Caco-2 (cell line): ENCODE measurements around the gene PITX1. TPM values are rescaled to one million over a fixed set of nuclear protein-coding genes. Genes with fewer than 3 reads are reported as not detected.

ENCODE experiments used
- BruUV-seq: library from RNA; stranded (reverse); fragments of 400-500 nt; replicated peaks from 2 replicates; lab custom pipeline; 2021; lab: Mats Ljungman, UMichigan
- CTCF ChIA-PET: fragments of 300-600 bp; sonication (Branson Sonifier 250); formaldehyde crosslinking; loops from one replicate; lab custom pipeline; 2022; ENCODE audit warnings: antibody characterized with exemption; lab: Charles Lee
- POLR2A ChIA-PET: fragments of 300-600 bp; sonication (Branson Sonifier 250); formaldehyde crosslinking; loops from one replicate; lab custom pipeline; 2022; ENCODE audit warnings: antibody characterized with exemption; lab: Charles Lee
- DNase-seq, 2 experiments: peaks; one replicate each; pipeline versions ENCODE4 v3.0.0 to v3.0.0-alpha.2; 2020 to 2022
- H3K27me3 ChIP-seq: replicated peaks from 2 replicates; pipeline ENCODE4 v1.6.0; 2011; ENCODE audit warnings: low read length; ENCODE audit not compliant: control insufficient read depth, insufficient read depth
- H3K36me3 ChIP-seq: 2 replicates; pipeline ENCODE4 v1.5.1; 2011; ENCODE audit warnings: low read length; ENCODE audit not compliant: control insufficient read depth, insufficient read depth
- H3K4me1 ChIP-seq: fragments of 250-450 bp; sonication (Bioruptor Pico); 2 replicates; pipeline ENCODE4 v1.5.1; 2020; ENCODE audit warnings: mild to moderate bottlenecking
- H3K4me3 ChIP-seq: 2 replicates; pipeline ENCODE4 v1.5.1; 2011; ENCODE audit warnings: low read depth, mild to moderate bottlenecking, control low read depth, low read length
- H3K9me3 ChIP-seq: fragments of 250-450 bp; sonication (Bioruptor Pico); 2 replicates; pipeline ENCODE4 v1.5.1; 2020; ENCODE audit warnings: mild to moderate bottlenecking, moderate library complexity
- H3K27ac Mint-ChIP-seq: one replicate; pipeline ENCODE4 v1.8.0; 2022; ENCODE audit warnings: mixed read lengths; ENCODE audit not compliant: unreplicated experiment
- H3K27me3 Mint-ChIP-seq: one replicate; pipeline ENCODE4 v1.8.0; 2022; ENCODE audit warnings: mixed read lengths; ENCODE audit not compliant: insufficient read depth, unreplicated experiment
- H3K36me3 Mint-ChIP-seq: one replicate; pipeline ENCODE4 v1.8.0; 2022; ENCODE audit warnings: mild to moderate bottlenecking, mixed read lengths; ENCODE audit not compliant: insufficient read depth, unreplicated experiment
- H3K4me1 Mint-ChIP-seq: one replicate; pipeline ENCODE4 v1.8.0; 2022; ENCODE audit warnings: low read depth, mixed read lengths; ENCODE audit not compliant: unreplicated experiment
- H3K4me3 Mint-ChIP-seq: one replicate; pipeline ENCODE4 v1.8.0; 2022; ENCODE audit warnings: mild to moderate bottlenecking, moderate library complexity, mixed read lengths; ENCODE audit not compliant: unreplicated experiment
- H3K9me3 Mint-ChIP-seq: one replicate; pipeline ENCODE4 v1.8.0; 2022; ENCODE audit warnings: mixed read lengths; ENCODE audit not compliant: unreplicated experiment
- CTCF ChIP-seq, 2 experiments: fragments of 200-600 bp in 1 of 2; IDR thresholded peaks; 1 replicate in 1 of 2; 2 replicates in 1 of 2; pipeline versions ENCODE4 v1.5.1 to v1.8.0; 2011 to 2022; ENCODE audit warnings: antibody characterized with exemption in 1 of 2, control low read depth in 1 of 2, inconsistent platforms in 1 of 2, low read depth in 1 of 2, low read length in 1 of 2, mild to moderate bottlenecking in 1 of 2, moderate library complexity in 1 of 2; ENCODE audit not compliant: insufficient read depth in 1 of 2, severe bottlenecking in 1 of 2, unreplicated experiment in 1 of 2
- intact Hi-C: fragments of 100-400 bp; cut with micrococcal nuclease; formaldehyde crosslinking; loops from one replicate; pipeline ENCODE4 v1.10.0; 2022; ENCODE audit not compliant: unreplicated experiment
- total RNA-seq: library from RNA; stranded (reverse); gene quantifications from 2 replicates; pipeline ENCODE4 v1.2.3, GENCODE V29; 2022

The PITX1 gene
- total RNA-seq, 1 experiment from 2014 or later: 117 TPM

DNA sequence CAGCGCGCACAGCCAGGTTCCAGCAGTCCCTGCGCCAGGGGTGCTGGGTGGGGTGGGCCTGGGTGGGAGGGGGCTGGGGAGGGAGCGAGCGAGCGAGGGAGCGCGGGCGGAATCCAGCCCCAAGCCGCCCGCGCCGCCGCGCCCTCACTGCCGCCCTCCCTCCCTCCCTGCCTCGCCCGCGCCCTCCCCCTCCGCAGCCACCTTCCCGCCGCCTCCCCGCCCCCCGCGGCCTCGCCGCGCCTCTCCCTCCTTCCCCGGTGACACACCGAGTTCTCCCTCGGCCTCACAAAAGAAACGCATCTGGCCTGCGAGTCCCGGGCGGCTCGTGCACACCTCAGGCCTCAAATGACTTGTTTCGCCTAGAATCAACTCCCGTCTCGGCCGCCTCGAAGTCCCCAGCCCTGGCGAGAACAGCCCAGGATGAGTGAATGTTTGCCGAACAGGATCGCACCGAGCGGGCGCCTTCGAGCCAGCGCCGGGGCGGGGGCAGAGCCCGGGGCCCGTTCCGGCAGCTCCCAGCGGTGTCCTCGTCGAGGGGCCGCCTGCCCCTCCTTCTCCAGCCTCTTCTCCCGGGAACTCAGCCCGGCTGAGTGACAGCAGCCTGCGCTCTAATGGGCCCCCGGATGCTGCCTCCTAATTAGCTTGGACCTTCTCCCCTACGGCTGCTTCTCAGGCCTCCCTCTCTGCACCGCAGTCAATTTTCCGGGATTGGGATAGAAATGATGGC lies 371 bp upstream of the PITX1 start:
- peak overlapping the region; percentile 89 for H3K4me3 Mint-ChIP-seq
- peaks cover 7% of the 10 kb centered on the region for H3K9me3 Mint-ChIP-seq
- H3K27ac Mint-ChIP-seq: peak overlapping the region; percentile 81
- Histone ChIP-seq H3K27me3 (no peaks in the 10 kb centered on the region), H3K36me3 (no peaks in the 10 kb centered on the region), H3K4me3 (peak overlapping the region; percentile 83), H3K4me1 (peaks cover 27% of the 10 kb centered on the region), H3K9me3 (no peaks in the 10 kb centered on the region)
- TSS peak; percentile 69 for BruUV-seq
- peak; percentile 88 to 89 for DNase-seq
- H3K27me3 Mint-ChIP-seq: no peaks in the 10 kb centered on the region
- POLR2A ChIA-PET: interaction anchor here (0.5 to 1.2 kb wide), 3 partner anchors 12 to 129 kb away, joined by 3 to 7 read pairs (median 4); partner anchors contain the start of gene PCBD2
- TF ChIP-seq CTCF (IDR thresholded peaks at IDR 0.05; ENCODE audit: insufficient read depth in 1 of 2, low read depth in 1 of 2, low read length in 1 of 2, severe bottlenecking in 1 of 2, unreplicated experiment in 1 of 2): no peak
- CTCF ChIA-PET: interaction anchor here (0.6 to 1.8 kb wide), 6 partner anchors 9 to 230 kb away, joined by 3 to 7 read pairs (median 3); no protein-coding TSS in a partner anchor
- H3K36me3 Mint-ChIP-seq: peaks cover 61% of the 10 kb centered on the region
- peaks cover 31% of the 10 kb centered on the region for H3K4me1 Mint-ChIP-seq
- intact Hi-C loops: loop anchor here (1.0 to 10.0 kb wide), 4 partner anchors 100 to 298 kb away; no protein-coding TSS in a partner anchor

GRCh38 chr5:135032999-135033861 lies 798 bp downstream of the PITX1 start:
- Mint-ChIP-seq H3K36me3 (peaks cover 65% of the 10 kb centered on the region), H3K27me3 (no peaks in the 10 kb centered on the region), H3K9me3 (peaks cover 12% of the 10 kb centered on the region), H3K4me3 (peak overlapping the region; percentile 89), H3K27ac (peak overlapping the region; percentile 91), H3K4me1 (peaks cover 34% of the 10 kb centered on the region)
- peak in 1 of 2 experiments; percentile 54 for DNase-seq
- Histone ChIP-seq H3K27me3 (no peaks in the 10 kb centered on the region), H3K9me3 (no peaks in the 10 kb centered on the region), H3K4me1 (peaks cover 26% of the 10 kb centered on the region), H3K4me3 (peak overlapping the region; percentile 83), H3K36me3 (peaks cover 3% of the 10 kb centered on the region)
- ChIA-PET POLR2A (interaction anchor here (0.5 to 1.0 kb wide), 5 partner anchors 9 to 143 kb away, joined by 3 to 7 read pairs (median 3); no protein-coding TSS in a partner anchor), CTCF (interaction anchor here (0.6 kb wide), 1 partner anchor 8 kb away, joined by 3 read pairs; no protein-coding TSS in a partner anchor)
- intact Hi-C loops: loop anchor here (5.0 to 10.0 kb wide), 2 partner anchors 272 to 299 kb away; no protein-coding TSS in a partner anchor
- BruUV-seq: no TSS peak
- no peak for TF ChIP-seq CTCF (IDR thresholded peaks at IDR 0.05; ENCODE audit: insufficient read depth in 1 of 2, low read depth in 1 of 2, low read length in 1 of 2, severe bottlenecking in 1 of 2, unreplicated experiment in 1 of 2)

DNA sequence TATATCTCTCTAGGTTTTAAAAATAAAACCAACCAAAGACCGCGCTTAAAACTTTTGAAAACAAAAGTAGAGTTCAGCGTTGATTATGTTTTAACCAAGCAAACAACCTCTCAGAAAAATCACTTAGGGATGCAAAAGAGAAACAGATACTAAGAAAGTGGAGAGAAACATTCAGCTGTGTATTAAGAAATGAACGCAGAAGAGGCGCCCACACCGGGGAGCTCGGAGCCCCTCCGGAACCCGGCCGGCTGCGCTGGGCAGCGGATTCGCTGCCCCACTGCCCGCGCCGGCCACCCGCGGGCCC lies 1.4 kb downstream of the PITX1 start:
- ChIA-PET CTCF (no interaction called here), POLR2A (interaction anchor here (0.6 kb wide), 1 partner anchor 16 kb away, joined by 3 read pairs; no protein-coding TSS in a partner anchor)
- Mint-ChIP-seq H3K27me3 (no peaks in the 10 kb centered on the region), H3K4me3 (peak overlapping the region; percentile 89), H3K36me3 (peaks cover 65% of the 10 kb centered on the region), H3K9me3 (peaks cover 12% of the 10 kb centered on the region), H3K27ac (peak overlapping the region; percentile 91), H3K4me1 (peaks cover 34% of the 10 kb centered on the region)
- no peak for DNase-seq
- Histone ChIP-seq H3K9me3 (no peaks in the 10 kb centered on the region), H3K4me1 (peaks cover 21% of the 10 kb centered on the region), H3K4me3 (peak overlapping the region; percentile 83), H3K36me3 (peaks cover 3% of the 10 kb centered on the region), H3K27me3 (no peaks in the 10 kb centered on the region)
- TSS peak; percentile 55 for BruUV-seq
- intact Hi-C loops: loop anchor here (5.0 to 10.0 kb wide), 2 partner anchors 272 to 300 kb away; no protein-coding TSS in a partner anchor
- TF ChIP-seq CTCF (IDR thresholded peaks at IDR 0.05; ENCODE audit: insufficient read depth in 1 of 2, low read depth in 1 of 2, low read length in 1 of 2, severe bottlenecking in 1 of 2, unreplicated experiment in 1 of 2): no peak
